H1 (cell line): Measurements from ENCODE around the gene DCTN2. TPM values are rescaled to one million over a fixed set of nuclear protein-coding genes. Genes with fewer than 3 reads are reported as not detected.

Experiments
- CBX8 ChIP-seq: fragments of 300-800, 300-1000 bp; sonication (generic); IDR thresholded peaks from 2 replicates; pipeline ENCODE4 v1.7.1; 2016; ENCODE audit warnings: low read depth, low read length, borderline replicate concordance
- CHD1 ChIP-seq: IDR thresholded peaks from 2 replicates; pipeline ENCODE4 v1.6.1; 2012; ENCODE audit warnings: low read depth, low read length, improper control_type of control experiment
- CTBP2 ChIP-seq: IDR thresholded peaks from 2 replicates; pipeline ENCODE4 v1.7.0; 2011; ENCODE audit warnings: borderline replicate concordance, mild to moderate bottlenecking, moderate library complexity, mixed read lengths, low read length; ENCODE audit not compliant: insufficient read depth, insufficient read length
- EGR1 ChIP-seq: IDR thresholded peaks from 2 replicates; pipeline ENCODE4 v1.6.1; 2011; ENCODE audit warnings: low read depth, low read length, borderline replicate concordance
- GABPA ChIP-seq: IDR thresholded peaks from 2 replicates; pipeline ENCODE4 v1.6.1; 2011; ENCODE audit warnings: mild to moderate bottlenecking, low read length, moderate library complexity, borderline replicate concordance; ENCODE audit not compliant: insufficient read depth
- MAFK ChIP-seq: IDR thresholded peaks from 2 replicates; pipeline ENCODE4 v1.6.1; 2012; ENCODE audit warnings: low read depth, mild to moderate bottlenecking, improper control_type of control experiment, low read length
- NRF1 ChIP-seq: IDR thresholded peaks from 2 replicates; pipeline ENCODE4 v1.6.1; 2011; ENCODE audit warnings: mild to moderate bottlenecking, low read depth, low read length, improper control_type of control experiment
- SIN3A ChIP-seq, 2 experiments: IDR thresholded peaks in 1 of 2; conservative IDR thresholded peaks in 1 of 2; 2 replicates each; pipeline ENCODE4 v1.6.1; 2011 to 2012; ENCODE audit warnings: low read length in 2 of 2, improper control_type of control experiment in 1 of 2, low read depth in 1 of 2, mild to moderate bottlenecking in 1 of 2
- SP4 ChIP-seq: IDR thresholded peaks from 2 replicates; pipeline ENCODE4 v1.6.1; 2012; ENCODE audit warnings: low read length, inconsistent platforms
- polyA plus RNA-seq, 7 experiments: library from polyadenylated mRNA; depleted of rRNA in 3 of 7; stranded (reverse) in 5 of 7; unstranded in 2 of 7; fragments of >200 nt in 5 of 7; fragments of 200-250 nt in 2 of 7; gene quantifications; 1 replicate in 5 of 7; 2 replicates in 1 of 7; 4 replicates in 1 of 7; pipeline versions ENCODE4 v1.2.1 to v1.2.3, GENCODE V29; 2011 to 2013; ENCODE audit warnings: missing spikeins in 2 of 7, mixed read lengths in 2 of 7
- total RNA-seq: library from RNA; stranded (reverse); fragmentation: NEBNext Ultra II Directional; extraction: Animal tissue kit (Norgen Biotek cat#: 25700); gene quantifications from 2 replicates; pipeline ENCODE4 v1.2.1, GENCODE V29; 2021
- TF ChIP-seq, protein P1 (sequence below): fragments of 300-600 bp; sonication (generic); IDR thresholded peaks from 2 replicates; pipeline ENCODE4 v1.7.1; 2012; ENCODE audit warnings: low read length, moderate library complexity, mild to moderate bottlenecking, inconsistent platforms; ENCODE audit not compliant: insufficient replicate concordance
- TF ChIP-seq, protein P2 (sequence below): IDR thresholded peaks from 2 replicates; pipeline ENCODE4 v1.6.1; 2011; ENCODE audit warnings: low read depth, mild to moderate bottlenecking, low read length; ENCODE audit not compliant: insufficient read depth

DCTN2 gene
- total and polyA plus RNA-seq, 2 of the 8 experiments (the other 6 are each of a cell fraction or from before 2014, with no cell fraction given), result 90.3 to 91.9 TPM

DNA sequence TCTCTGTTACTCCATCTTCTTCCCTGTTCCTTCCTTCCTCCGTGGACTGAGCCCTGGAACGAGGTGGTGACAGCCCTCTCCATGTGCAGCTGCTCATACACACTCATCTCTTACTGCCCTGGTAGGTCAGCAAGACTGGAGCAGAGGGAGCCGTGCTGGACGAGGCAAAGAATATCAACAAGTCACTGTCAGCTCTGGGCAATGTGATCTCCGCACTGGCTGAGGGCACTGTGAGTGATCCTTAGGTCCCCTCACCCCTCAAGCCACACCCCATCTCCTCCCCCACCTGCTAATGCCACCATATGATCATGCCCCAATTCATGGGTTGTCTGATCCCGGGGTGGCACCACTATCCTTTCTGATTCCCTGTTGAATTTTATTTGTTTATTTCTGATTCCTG lies 21.8 kb upstream of the DCTN2 start (continued):
- TF ChIP-seq, protein P1, sequence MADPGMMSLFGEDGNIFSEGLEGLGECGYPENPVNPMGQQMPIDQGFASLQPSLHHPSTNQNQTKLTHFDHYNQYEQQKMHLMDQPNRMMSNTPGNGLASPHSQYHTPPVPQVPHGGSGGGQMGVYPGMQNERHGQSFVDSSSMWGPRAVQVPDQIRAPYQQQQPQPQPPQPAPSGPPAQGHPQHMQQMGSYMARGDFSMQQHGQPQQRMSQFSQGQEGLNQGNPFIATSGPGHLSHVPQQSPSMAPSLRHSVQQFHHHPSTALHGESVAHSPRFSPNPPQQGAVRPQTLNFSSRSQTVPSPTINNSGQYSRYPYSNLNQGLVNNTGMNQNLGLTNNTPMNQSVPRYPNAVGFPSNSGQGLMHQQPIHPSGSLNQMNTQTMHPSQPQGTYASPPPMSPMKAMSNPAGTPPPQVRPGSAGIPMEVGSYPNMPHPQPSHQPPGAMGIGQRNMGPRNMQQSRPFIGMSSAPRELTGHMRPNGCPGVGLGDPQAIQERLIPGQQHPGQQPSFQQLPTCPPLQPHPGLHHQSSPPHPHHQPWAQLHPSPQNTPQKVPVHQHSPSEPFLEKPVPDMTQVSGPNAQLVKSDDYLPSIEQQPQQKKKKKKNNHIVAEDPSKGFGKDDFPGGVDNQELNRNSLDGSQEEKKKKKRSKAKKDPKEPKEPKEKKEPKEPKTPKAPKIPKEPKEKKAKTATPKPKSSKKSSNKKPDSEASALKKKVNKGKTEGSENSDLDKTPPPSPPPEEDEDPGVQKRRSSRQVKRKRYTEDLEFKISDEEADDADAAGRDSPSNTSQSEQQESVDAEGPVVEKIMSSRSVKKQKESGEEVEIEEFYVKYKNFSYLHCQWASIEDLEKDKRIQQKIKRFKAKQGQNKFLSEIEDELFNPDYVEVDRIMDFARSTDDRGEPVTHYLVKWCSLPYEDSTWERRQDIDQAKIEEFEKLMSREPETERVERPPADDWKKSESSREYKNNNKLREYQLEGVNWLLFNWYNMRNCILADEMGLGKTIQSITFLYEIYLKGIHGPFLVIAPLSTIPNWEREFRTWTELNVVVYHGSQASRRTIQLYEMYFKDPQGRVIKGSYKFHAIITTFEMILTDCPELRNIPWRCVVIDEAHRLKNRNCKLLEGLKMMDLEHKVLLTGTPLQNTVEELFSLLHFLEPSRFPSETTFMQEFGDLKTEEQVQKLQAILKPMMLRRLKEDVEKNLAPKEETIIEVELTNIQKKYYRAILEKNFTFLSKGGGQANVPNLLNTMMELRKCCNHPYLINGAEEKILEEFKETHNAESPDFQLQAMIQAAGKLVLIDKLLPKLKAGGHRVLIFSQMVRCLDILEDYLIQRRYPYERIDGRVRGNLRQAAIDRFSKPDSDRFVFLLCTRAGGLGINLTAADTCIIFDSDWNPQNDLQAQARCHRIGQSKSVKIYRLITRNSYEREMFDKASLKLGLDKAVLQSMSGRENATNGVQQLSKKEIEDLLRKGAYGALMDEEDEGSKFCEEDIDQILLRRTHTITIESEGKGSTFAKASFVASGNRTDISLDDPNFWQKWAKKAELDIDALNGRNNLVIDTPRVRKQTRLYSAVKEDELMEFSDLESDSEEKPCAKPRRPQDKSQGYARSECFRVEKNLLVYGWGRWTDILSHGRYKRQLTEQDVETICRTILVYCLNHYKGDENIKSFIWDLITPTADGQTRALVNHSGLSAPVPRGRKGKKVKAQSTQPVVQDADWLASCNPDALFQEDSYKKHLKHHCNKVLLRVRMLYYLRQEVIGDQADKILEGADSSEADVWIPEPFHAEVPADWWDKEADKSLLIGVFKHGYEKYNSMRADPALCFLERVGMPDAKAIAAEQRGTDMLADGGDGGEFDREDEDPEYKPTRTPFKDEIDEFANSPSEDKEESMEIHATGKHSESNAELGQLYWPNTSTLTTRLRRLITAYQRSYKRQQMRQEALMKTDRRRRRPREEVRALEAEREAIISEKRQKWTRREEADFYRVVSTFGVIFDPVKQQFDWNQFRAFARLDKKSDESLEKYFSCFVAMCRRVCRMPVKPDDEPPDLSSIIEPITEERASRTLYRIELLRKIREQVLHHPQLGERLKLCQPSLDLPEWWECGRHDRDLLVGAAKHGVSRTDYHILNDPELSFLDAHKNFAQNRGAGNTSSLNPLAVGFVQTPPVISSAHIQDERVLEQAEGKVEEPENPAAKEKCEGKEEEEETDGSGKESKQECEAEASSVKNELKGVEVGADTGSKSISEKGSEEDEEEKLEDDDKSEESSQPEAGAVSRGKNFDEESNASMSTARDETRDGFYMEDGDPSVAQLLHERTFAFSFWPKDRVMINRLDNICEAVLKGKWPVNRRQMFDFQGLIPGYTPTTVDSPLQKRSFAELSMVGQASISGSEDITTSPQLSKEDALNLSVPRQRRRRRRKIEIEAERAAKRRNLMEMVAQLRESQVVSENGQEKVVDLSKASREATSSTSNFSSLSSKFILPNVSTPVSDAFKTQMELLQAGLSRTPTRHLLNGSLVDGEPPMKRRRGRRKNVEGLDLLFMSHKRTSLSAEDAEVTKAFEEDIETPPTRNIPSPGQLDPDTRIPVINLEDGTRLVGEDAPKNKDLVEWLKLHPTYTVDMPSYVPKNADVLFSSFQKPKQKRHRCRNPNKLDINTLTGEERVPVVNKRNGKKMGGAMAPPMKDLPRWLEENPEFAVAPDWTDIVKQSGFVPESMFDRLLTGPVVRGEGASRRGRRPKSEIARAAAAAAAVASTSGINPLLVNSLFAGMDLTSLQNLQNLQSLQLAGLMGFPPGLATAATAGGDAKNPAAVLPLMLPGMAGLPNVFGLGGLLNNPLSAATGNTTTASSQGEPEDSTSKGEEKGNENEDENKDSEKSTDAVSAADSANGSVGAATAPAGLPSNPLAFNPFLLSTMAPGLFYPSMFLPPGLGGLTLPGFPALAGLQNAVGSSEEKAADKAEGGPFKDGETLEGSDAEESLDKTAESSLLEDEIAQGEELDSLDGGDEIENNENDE, result no peak
- TF ChIP-seq CBX8, result no peak
- TF ChIP-seq MAFK, result no peak
- TF ChIP-seq EGR1, result no peak
- no peak for TF ChIP-seq SIN3A (conservative IDR thresholded peaks at IDR 0.05 in 1 of 2, IDR thresholded peaks at IDR 0.05 in 1 of 2; ENCODE audit: low read depth in 1 of 2, low read length in 2 of 2)
- no peak for TF ChIP-seq CTBP2
- TF ChIP-seq, protein P2, sequence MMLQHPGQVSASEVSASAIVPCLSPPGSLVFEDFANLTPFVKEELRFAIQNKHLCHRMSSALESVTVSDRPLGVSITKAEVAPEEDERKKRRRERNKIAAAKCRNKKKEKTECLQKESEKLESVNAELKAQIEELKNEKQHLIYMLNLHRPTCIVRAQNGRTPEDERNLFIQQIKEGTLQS, result no peak
- no peak for TF ChIP-seq GABPA
- TF ChIP-seq SP4, result no peak
- TF ChIP-seq CHD1, result no peak
- TF ChIP-seq NRF1, result no peak
